ENCODE results near the gene CHPF2. TPM values are rescaled to one million over a fixed set of nuclear protein-coding genes. Genes with fewer than 3 reads are reported as not detected.

CHPF2 gene
- total and polyA plus RNA-seq, 9 donors = 8.4 to 36.2 (median 27.9) TPM

DNA sequence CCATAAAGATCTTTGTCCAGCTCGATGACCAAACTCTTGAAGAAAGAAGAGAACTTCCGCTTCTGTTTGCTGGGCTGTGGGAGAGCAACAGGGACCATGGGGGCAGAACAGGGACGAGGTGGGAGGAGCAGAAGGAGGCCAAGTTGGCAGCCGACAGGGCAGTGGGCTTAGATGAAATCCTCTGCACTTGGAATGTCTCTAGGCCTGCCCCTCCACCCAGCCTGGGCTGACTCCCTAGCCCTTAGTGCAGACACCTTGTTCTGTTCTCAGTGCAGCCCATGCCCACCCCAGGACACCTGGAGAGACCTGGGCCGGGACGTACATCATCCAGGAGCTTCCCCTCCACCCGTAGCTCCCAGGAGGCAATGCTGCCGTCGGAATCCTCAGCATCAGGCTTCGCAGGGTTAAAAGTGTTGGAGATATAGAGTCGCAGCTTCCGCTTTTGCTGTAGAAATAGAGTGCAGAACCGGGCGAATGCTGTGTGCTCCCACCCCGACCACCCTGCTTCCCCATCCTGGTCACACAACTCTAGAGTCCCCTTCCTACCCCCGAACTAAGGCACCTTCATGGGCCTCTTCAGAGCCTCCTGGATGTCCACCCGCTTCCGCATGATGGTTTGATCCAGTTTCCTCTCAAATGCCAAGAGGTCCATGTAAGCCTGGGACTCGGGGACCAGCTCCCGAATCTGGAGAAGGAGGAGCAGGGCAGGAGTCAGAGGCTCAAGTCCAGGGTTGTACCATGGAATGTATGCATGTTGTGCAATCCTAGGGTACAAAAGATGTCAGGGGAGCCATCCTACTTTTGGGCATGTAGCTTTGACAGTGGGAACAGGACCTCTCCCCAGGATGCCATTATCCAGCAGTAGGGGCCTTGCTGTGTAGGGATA is 10.1 kb downstream of the CHPF2 start:
- 62 to 71% (median 66%) methylated on average over 19 to 20 of the region's 20 CpGs for WGBS, 3 donors
- peaks cover 13% of the 10 kb centered on the region for H3K4me1 ChIP-seq (ENCODE audit: insufficient read depth)
- intact Hi-C loops (cut with DNase I) = loop anchor here in 1 of 4 donors (5.0 kb wide), 1 partner anchor 1995 kb away; no protein-coding TSS in a partner anchor
- no peaks in the 10 kb centered on the region for H3K36me3 ChIP-seq
- peak in 1 of 5 donors; percentile 33 for DNase-seq
- no peak overlapping the region for H3K27ac ChIP-seq
- no peak overlapping the region for H3K4me3 ChIP-seq
- TF ChIP-seq POLR2A (IDR thresholded peaks at IDR 0.05) (no peak), EP300 (IDR thresholded peaks at IDR 0.05) (no peak)
- no peaks in the 10 kb centered on the region for H3K27me3 ChIP-seq
- no peaks in the 10 kb centered on the region for H3K9me3 ChIP-seq

DNA sequence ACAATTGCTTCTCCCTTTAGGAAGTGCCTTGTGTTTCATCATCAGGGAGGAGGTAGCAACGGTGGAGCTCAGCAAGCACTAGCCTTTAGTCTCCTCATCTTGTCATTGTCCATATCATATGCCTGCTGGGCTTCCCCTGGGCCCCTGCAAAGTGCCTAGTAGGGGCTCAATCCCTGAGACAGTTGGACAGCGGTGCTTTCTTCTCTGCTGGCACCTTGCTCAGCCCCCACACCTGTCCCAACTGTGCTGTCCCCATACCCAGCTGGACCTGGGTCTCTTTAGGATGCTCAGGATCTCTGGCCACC is 10.7 kb downstream of the CHPF2 start:
- Histone ChIP-seq H3K36me3 (no peaks in the 10 kb centered on the region), H3K4me1 (ENCODE audit: insufficient read depth) (peaks cover 13% of the 10 kb centered on the region), H3K9me3 (no peaks in the 10 kb centered on the region), H3K27me3 (no peaks in the 10 kb centered on the region), H3K4me3 (no peak overlapping the region), H3K27ac (no peak overlapping the region)
- TF ChIP-seq POLR2A (IDR thresholded peaks at IDR 0.05) (no peak), EP300 (IDR thresholded peaks at IDR 0.05) (no peak)
- TF ChIP-seq, protein P1, sequence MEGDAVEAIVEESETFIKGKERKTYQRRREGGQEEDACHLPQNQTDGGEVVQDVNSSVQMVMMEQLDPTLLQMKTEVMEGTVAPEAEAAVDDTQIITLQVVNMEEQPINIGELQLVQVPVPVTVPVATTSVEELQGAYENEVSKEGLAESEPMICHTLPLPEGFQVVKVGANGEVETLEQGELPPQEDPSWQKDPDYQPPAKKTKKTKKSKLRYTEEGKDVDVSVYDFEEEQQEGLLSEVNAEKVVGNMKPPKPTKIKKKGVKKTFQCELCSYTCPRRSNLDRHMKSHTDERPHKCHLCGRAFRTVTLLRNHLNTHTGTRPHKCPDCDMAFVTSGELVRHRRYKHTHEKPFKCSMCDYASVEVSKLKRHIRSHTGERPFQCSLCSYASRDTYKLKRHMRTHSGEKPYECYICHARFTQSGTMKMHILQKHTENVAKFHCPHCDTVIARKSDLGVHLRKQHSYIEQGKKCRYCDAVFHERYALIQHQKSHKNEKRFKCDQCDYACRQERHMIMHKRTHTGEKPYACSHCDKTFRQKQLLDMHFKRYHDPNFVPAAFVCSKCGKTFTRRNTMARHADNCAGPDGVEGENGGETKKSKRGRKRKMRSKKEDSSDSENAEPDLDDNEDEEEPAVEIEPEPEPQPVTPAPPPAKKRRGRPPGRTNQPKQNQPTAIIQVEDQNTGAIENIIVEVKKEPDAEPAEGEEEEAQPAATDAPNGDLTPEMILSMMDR (IDR thresholded peaks at IDR 0.05) = no peak
- intact Hi-C loops (cut with DNase I) = loop anchor here in 1 of 4 donors (5.0 kb wide), 1 partner anchor 1996 kb away; no protein-coding TSS in a partner anchor
- WGBS, 3 donors = 42 to 50% (median 46%) methylated on average over 2 of the region's 2 CpGs
- no peak for DNase-seq

DNA sequence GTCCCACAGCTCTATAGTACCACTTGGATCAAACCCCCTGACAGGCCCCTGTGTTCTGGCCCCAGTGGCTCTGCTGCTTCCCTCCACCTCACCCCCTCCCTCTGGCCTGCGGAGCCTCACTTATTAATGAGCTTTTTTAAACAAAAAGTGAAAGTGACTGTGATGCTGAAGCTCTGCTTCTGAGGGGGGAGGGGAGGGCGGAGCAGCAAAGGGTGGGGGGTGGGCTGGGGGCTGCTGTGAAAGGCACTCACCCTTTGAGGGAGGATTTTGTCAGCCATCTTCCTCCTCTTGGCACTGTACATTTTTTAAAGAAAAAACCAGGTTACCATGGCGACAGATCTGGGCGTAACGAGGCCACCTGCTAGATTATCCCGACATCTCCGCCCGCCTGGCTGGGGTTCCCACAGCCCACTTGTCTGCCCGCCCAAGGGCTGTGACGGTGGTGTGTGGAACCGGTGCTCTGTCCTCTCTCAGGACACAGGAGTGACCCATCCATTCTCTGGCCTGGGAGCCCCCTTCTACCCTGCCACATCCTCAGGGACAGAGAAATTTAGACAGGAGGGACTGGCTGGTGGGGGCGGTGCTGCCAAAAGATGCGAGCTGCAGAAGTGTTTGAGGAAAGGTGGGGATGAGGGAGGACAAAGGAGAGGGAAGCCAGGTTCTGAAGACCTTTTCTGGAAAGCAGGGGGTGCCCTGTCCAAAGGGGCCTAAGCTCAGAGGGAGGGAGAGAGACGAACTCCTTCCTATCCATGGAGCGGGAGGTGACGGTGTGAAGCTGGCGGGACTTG is 11.3 kb downstream of the CHPF2 start:
- no peaks in the 10 kb centered on the region for H3K36me3 ChIP-seq
- TF ChIP-seq, protein P1 (IDR thresholded peaks at IDR 0.05) = no peak
- no peak for TF ChIP-seq EP300 (IDR thresholded peaks at IDR 0.05)
- DNase-seq = peak in 1 of 5 donors; percentile 47
- WGBS, 3 donors = 59 to 68% (median 68%) methylated on average over 17 of the region's 17 CpGs
- intact Hi-C loops (cut with DNase I) = loop anchor here in 2 of 4 donors (2.0 to 5.0 kb wide), 2 partner anchors 59 to 1996 kb away; no protein-coding TSS in a partner anchor
- no peak overlapping the region for H3K4me3 ChIP-seq
- no peaks in the 10 kb centered on the region for H3K27me3 ChIP-seq
- no peaks in the 10 kb centered on the region for H3K9me3 ChIP-seq
- H3K4me1 ChIP-seq (ENCODE audit: insufficient read depth) = peaks cover 13% of the 10 kb centered on the region
- no peak overlapping the region for H3K27ac ChIP-seq

DNA sequence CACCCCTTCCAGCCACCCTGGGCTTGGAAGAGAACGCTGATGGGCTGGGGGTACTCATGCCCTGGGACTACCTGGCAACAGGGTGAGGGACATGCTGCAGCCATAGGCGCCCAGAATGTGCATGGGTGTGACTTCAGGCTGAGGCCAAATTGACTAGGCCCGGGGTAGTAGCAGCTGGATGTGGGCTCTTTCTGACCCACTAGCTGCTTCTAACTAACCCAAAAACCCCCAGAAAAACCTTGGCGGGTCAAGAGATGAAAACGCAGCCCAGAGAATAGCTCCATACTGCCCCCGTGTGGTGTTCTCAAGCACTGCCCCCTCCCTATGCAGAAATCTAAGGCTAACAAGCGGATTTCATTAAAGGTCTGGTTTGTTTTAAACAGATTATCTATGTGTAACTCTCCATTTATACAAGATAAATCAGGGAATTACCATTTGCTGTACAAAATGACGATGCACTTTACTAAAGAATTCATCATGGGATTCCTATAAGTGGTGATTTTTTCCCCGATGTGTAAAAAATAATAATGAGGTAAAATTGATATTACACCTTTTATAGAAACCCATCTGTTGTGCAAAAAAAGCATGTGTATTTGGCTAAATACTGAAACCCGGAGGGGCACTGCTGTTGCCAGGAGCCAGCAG is 12.0 kb downstream of the CHPF2 start:
- H3K9me3 ChIP-seq = no peaks in the 10 kb centered on the region
- H3K36me3 ChIP-seq = no peaks in the 10 kb centered on the region
- peaks cover 13% of the 10 kb centered on the region for H3K4me1 ChIP-seq (ENCODE audit: insufficient read depth)
- H3K27me3 ChIP-seq = no peaks in the 10 kb centered on the region
- no peak for TF ChIP-seq EP300 (IDR thresholded peaks at IDR 0.05)
- TF ChIP-seq, protein P1 (IDR thresholded peaks at IDR 0.05) = peak; percentile 45 to 57 (median 52)
- no peak overlapping the region for H3K27ac ChIP-seq
- DNase-seq = peak in 2 of 5 donors; percentile 52 to 60
- H3K4me3 ChIP-seq = no peak overlapping the region
- whole genome bisulfite sequencing, 3 donors = 34 to 37% (median 34%) methylated on average over 10 of the region's 10 CpGs
- intact Hi-C loops (cut with DNase I) = loop anchor here in 2 of 4 donors (2.0 to 5.0 kb wide), 2 partner anchors 58 to 1997 kb away; no protein-coding TSS in a partner anchor
